Activated CD8-positive, alpha-beta T cell treated with anti-CD3 and anti-CD28 coated beads for 36 hours (primary cell): ENCODE results near the gene KDM1B. TPM values are rescaled to one million over a fixed set of nuclear protein-coding genes. Genes with fewer than 3 reads are reported as not detected.

Source experiments
- ATAC-seq: fragments of 200-7000 bp; cut with Tn5 transposase; one replicate; pipeline ENCODE4 v1.10.0; 2021; ENCODE audit warnings: mild to moderate bottlenecking, moderate library complexity
- CTCF ChIA-PET: fragments of 350-600 bp; sonication (Branson Sonifier 250); formaldehyde crosslinking; loops from one replicate; lab custom pipeline; 2021; ENCODE audit warnings: antibody characterized with exemption; lab: Charles Lee
- POLR2A ChIA-PET: fragments of 350-600 bp; sonication (Branson Sonifier 250); formaldehyde crosslinking; loops from one replicate; lab custom pipeline; 2021; ENCODE audit warnings: antibody characterized with exemption; lab: Charles Lee
- DNase-seq: peaks from one replicate; pipeline ENCODE4 v3.0.0-alpha.2; 2020
- H3K27ac Mint-ChIP-seq: one replicate; pipeline ENCODE4 v1.8.0; 2021; ENCODE audit warnings: mild to moderate bottlenecking, mixed read lengths
- H3K27me3 Mint-ChIP-seq: one replicate; pipeline ENCODE4 v1.8.0; 2021; ENCODE audit warnings: mixed read lengths
- H3K36me3 Mint-ChIP-seq: one replicate; pipeline ENCODE4 v1.8.0; 2021; ENCODE audit warnings: low read depth, mixed read lengths
- H3K4me1 Mint-ChIP-seq: one replicate; pipeline ENCODE4 v1.8.0; 2021; ENCODE audit warnings: low read depth, mixed read lengths
- H3K4me3 Mint-ChIP-seq: one replicate; pipeline ENCODE4 v1.8.0; 2021; ENCODE audit warnings: mild to moderate bottlenecking, moderate library complexity, mixed read lengths
- H3K9me3 Mint-ChIP-seq: one replicate; pipeline ENCODE4 v1.8.0; 2021; ENCODE audit warnings: mixed read lengths
- intact Hi-C: fragments of 100-400 bp; cut with micrococcal nuclease; formaldehyde crosslinking; loops from one replicate; pipeline ENCODE4 v1.10.0; 2022
- total RNA-seq, 2 experiments: library from RNA; stranded (reverse); gene quantifications; one replicate each; pipeline ENCODE4 v1.2.3, GENCODE V29; 2021
- TF ChIP-seq, protein P1 (sequence below): fragments of 200-600 bp; IDR thresholded peaks from one replicate; pipeline ENCODE4 v1.8.0; 2022; ENCODE audit warnings: antibody characterized with exemption, mild to moderate bottlenecking

KDM1B gene
- total RNA-seq, 2 experiments from 2014 or later = 10.9 to 12.2 TPM

DNA sequence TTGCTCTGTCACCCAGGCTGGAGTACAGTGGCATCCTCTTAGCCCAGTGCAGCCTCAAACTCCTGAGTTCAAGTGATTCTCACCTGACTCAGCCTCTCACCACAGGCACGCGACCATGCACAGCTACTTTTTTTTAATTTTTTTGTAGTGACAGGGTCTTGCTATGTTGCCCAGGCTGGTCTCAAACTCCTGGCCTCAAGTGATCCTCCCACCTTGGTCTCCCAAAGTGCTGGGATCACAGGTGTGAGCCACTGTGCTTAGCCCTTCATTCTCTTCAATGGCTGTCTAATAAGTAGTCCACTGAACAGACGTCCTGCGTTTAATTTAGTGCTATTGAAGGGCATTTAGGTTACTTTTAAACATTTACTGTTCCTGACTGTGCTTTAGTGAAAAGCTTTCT, 27.3 kb downstream of the KDM1B start:
- no peaks in the 10 kb centered on the region for H3K9me3 Mint-ChIP-seq
- H3K4me1 Mint-ChIP-seq = no peaks in the 10 kb centered on the region
- no peaks in the 10 kb centered on the region for H3K27me3 Mint-ChIP-seq
- intact Hi-C loops = no loop called here
- TF ChIP-seq, protein P1, sequence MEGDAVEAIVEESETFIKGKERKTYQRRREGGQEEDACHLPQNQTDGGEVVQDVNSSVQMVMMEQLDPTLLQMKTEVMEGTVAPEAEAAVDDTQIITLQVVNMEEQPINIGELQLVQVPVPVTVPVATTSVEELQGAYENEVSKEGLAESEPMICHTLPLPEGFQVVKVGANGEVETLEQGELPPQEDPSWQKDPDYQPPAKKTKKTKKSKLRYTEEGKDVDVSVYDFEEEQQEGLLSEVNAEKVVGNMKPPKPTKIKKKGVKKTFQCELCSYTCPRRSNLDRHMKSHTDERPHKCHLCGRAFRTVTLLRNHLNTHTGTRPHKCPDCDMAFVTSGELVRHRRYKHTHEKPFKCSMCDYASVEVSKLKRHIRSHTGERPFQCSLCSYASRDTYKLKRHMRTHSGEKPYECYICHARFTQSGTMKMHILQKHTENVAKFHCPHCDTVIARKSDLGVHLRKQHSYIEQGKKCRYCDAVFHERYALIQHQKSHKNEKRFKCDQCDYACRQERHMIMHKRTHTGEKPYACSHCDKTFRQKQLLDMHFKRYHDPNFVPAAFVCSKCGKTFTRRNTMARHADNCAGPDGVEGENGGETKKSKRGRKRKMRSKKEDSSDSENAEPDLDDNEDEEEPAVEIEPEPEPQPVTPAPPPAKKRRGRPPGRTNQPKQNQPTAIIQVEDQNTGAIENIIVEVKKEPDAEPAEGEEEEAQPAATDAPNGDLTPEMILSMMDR = no peak
- DNase-seq (no peak), ATAC-seq (no peak)
- no peak overlapping the region for H3K4me3 Mint-ChIP-seq
- ChIA-PET POLR2A (no interaction called here), CTCF (no interaction called here)
- H3K27ac Mint-ChIP-seq = no peak overlapping the region
- peaks cover 24% of the 10 kb centered on the region for H3K36me3 Mint-ChIP-seq

DNA sequence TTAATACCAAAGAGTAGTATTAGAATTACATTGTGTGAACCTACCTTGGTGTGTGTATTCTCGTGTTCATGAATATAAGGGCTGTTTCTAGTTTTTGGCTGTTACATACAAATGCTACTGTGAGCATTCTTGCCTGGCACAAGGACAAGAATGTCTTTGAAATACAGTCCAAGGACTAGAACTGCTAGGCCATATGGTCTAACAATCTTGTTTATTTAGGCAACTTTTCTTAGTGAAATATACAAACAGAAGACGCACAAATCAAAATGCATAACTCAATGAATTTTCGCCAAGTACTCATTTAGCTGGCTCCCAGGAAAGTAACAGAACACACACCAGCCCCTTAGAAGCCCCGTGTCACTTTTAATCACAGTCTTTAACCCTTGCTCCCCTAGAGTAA, 28.5 kb downstream of the KDM1B start:
- H3K27ac Mint-ChIP-seq = no peak overlapping the region
- CTCF ChIA-PET = no interaction called here
- ATAC-seq (no peak), DNase-seq (no peak)
- no peaks in the 10 kb centered on the region for H3K9me3 Mint-ChIP-seq
- POLR2A ChIA-PET = no interaction called here
- intact Hi-C loops = no loop called here
- peaks cover 22% of the 10 kb centered on the region for H3K36me3 Mint-ChIP-seq
- no peak overlapping the region for H3K4me3 Mint-ChIP-seq
- TF ChIP-seq, protein P1 = no peak
- H3K4me1 Mint-ChIP-seq = no peaks in the 10 kb centered on the region
- H3K27me3 Mint-ChIP-seq = no peaks in the 10 kb centered on the region

DNA sequence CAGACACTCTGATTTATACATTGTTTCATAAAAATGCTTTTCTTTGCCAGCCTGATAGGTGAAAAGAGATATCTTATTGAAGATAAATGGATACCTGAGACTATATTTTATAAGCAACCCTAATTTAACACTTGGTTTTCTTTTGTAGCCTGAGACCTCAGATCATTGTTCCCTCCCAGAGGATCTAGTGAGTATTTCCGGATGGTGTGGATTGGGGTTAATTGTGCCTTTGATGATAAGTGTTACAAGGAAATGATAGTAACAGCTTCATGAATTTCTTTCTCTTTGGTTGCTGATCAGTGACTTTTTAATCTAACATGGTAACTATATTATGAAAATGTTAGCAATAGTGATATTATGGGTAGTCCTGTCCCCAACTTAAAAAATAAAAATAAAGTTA, 30.4 kb downstream of the KDM1B start:
- Mint-ChIP-seq H3K36me3 (peaks cover 19% of the 10 kb centered on the region), H3K4me1 (no peaks in the 10 kb centered on the region), H3K27me3 (no peaks in the 10 kb centered on the region), H3K9me3 (no peaks in the 10 kb centered on the region), H3K4me3 (no peak overlapping the region), H3K27ac (no peak overlapping the region)
- ChIA-PET CTCF (no interaction called here), POLR2A (no interaction called here)
- TF ChIP-seq, protein P1 = no peak
- intact Hi-C loops = no loop called here
- ATAC-seq (no peak), DNase-seq (no peak)

DNA sequence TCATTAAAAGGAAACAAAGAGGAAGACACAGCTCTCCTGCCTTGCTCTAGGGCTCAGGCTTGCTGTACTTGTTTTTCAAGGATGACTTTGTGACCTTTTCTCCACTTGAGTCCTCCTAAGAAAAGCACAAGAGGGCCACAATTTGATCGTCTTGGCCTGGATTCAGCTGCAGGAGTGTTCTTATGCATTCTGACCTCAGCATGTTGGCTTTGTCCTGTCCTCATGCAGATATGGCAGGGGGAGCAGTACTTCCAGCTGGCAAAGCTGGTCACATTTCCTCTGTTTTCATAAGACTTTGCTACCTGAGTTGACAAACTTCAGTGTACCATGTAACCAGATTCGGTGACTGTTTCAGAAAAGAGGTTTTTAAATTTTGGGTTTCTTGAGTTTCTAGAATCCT, 30.8 kb downstream of the KDM1B start:
- ATAC-seq (no peak), DNase-seq (no peak)
- intact Hi-C loops = no loop called here
- Mint-ChIP-seq H3K4me1 (no peaks in the 10 kb centered on the region), H3K27me3 (no peaks in the 10 kb centered on the region), H3K36me3 (peaks cover 17% of the 10 kb centered on the region), H3K9me3 (no peaks in the 10 kb centered on the region), H3K27ac (no peak overlapping the region), H3K4me3 (no peak overlapping the region)
- ChIA-PET CTCF (no interaction called here), POLR2A (interaction anchor here (0.7 kb wide), 1 partner anchor 15 kb away, joined by 3 read pairs; no protein-coding TSS in a partner anchor)
- TF ChIP-seq, protein P1 = no peak

DNA sequence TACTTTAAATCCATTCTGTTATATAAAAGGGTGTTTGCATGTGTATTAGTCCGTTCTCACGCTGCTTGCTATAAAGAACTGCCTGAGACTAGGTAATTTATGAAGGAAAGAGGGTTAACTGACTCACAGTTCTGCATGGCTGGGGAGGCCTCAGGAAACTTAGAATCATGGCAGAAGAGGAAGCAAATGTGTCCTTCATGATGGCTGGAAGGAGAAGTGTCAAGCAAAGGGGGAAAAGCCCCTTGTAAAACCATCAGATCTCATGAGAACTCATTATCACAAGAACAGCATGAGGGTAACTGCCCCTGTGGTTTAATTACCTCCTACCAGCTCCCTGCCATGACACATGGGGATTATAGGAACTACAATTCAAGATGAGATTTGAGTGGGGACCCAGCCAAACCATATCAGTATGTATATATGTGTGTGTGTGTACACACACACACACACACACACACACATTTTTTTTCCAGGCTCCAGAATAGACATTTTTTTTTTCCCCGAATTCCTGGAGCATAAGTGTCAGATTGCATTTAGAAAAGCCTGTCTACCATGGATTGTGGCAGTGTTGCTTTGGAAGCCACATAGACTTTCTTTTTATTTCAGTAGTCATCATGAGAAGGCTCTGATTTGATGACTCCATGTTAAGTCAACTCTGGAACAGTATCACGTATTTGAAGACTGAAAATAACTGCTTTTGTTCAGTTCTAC, 31.5 kb downstream of the KDM1B start:
- ChIA-PET POLR2A (interaction anchor here (0.7 kb wide), 1 partner anchor 14 kb away, joined by 3 read pairs; no protein-coding TSS in a partner anchor), CTCF (no interaction called here)
- Mint-ChIP-seq H3K27ac (no peak overlapping the region), H3K9me3 (no peaks in the 10 kb centered on the region), H3K36me3 (peaks cover 19% of the 10 kb centered on the region), H3K27me3 (no peaks in the 10 kb centered on the region), H3K4me1 (no peaks in the 10 kb centered on the region), H3K4me3 (no peak overlapping the region)
- TF ChIP-seq, protein P1 = no peak
- intact Hi-C loops = no loop called here
- no peak for ATAC-seq
- no peak for DNase-seq
